Gastrocnemius medialis (tissue), 4 donors: ENCODE measurements around the gene BCL11B. TPM values are rescaled to one million over a fixed set of nuclear protein-coding genes. Genes with fewer than 3 reads are reported as not detected.

Experiments
- ATAC-seq, 2 donors: fragments of 150-250 bp; one replicate each; pipeline ENCODE4 v1.9.1; 2016
- DNase-seq, 2 donors: peaks; one replicate each; pipeline ENCODE4 v3.0.0-alpha.2; 2019
- H3K27ac ChIP-seq, 4 donors: fragments of 200-600 bp; sonication (generic); 1 replicate in 1 of 4; 2 replicates in 3 of 4; pipeline ENCODE4 v1.5.1; 2016 to 2018; ENCODE audit warnings: mild to moderate bottlenecking in 2 of 4, moderate library complexity in 1 of 4
- H3K27me3 ChIP-seq, 3 donors: fragments of 200-600 bp; sonication (generic) in 2 of 3; 1 replicate in 1 of 3; 2 replicates in 2 of 3; pipeline versions ENCODE4 v1.5.1 to v1.6.0; 2016 to 2019; ENCODE audit warnings: mild to moderate bottlenecking in 1 of 3, moderate library complexity in 1 of 3
- H3K36me3 ChIP-seq, 2 donors: fragments of 200-600 bp; sonication (generic) in 1 of 2; one replicate each; pipeline ENCODE4 v1.5.1; 2017 to 2018
- H3K4me1 ChIP-seq, 2 donors: fragments of 200-600 bp; sonication (generic) in 1 of 2; one replicate each; pipeline ENCODE4 v1.5.1; 2016 to 2017; ENCODE audit warnings: mild to moderate bottlenecking in 2 of 2
- H3K4me3 ChIP-seq, 4 donors: fragments of 200-600 bp; sonication (generic) in 3 of 4; 1 replicate in 1 of 4; 2 replicates in 3 of 4; pipeline ENCODE4 v1.5.1; 2016 to 2019; ENCODE audit warnings: mild to moderate bottlenecking in 2 of 4
- H3K9me3 ChIP-seq, 3 donors: fragments of 200-600 bp; sonication (generic) in 2 of 3; 1 replicate in 1 of 3; 2 replicates in 2 of 3; pipeline ENCODE4 v1.5.1; 2016 to 2019
- CTCF ChIP-seq, 5 experiments: fragments of 450-650 bp in 3 of 5; fragments of 200-600 bp in 2 of 5; sonication (generic) in 2 of 5; IDR thresholded peaks in 4 of 5; conservative IDR thresholded peaks in 1 of 5; 1 replicate in 4 of 5; 2 replicates in 1 of 5; pipeline ENCODE4 v1.5.1; 2016 to 2019; ENCODE audit warnings: antibody characterized with exemption in 5 of 5, mild to moderate bottlenecking in 3 of 5, moderate library complexity in 3 of 5
- POLR2A ChIP-seq, 2 donors: fragments of 450-650 bp; IDR thresholded peaks; one replicate each; pipeline ENCODE4 v1.6.1; 2017; ENCODE audit warnings: antibody characterized with exemption in 2 of 2, mild to moderate bottlenecking in 2 of 2, moderate library complexity in 2 of 2
- in situ Hi-C, 4 donors: fragments of 200-750 bp; cut with MboI; loops; one replicate each; pipeline versions ENCODE4 v1.15.0 to v1.8.0; 2017; ENCODE audit warnings: low sequenced_read_pairs in 4 of 4
- intact Hi-C: fragments of 100-400 bp; cut with DNase I; formaldehyde crosslinking; loops from one replicate; pipeline ENCODE4 v1.15.1; 2023; ENCODE audit warnings: low total_unique reads
- total RNA-seq, 4 donors: library from RNA; depleted of rRNA; stranded (reverse); fragments of >200 nt; gene quantifications; one replicate each; pipeline versions ENCODE4 v1.1.0 to v1.2.3, GENCODE V29; 2016

Gene BCL11B
- total RNA-seq, 4 donors from 2014 or later, result 0.05 to 0.62 (median 0.18) TPM; not detected in 1

GRCh38 chr14:99137001-99137700 is 134.8 kb downstream of the BCL11B start:
- no peaks in the 10 kb centered on the region for H3K4me1 ChIP-seq
- H3K9me3 ChIP-seq, result no peaks in the 10 kb centered on the region
- intact Hi-C loops, result no loop called here
- DNase-seq (no peak), ATAC-seq (no peak)
- no peaks in the 10 kb centered on the region for H3K36me3 ChIP-seq
- TF ChIP-seq POLR2A (IDR thresholded peaks at IDR 0.05) (no peak), CTCF (IDR thresholded peaks at IDR 0.05 in 4 of 5, conservative IDR thresholded peaks at IDR 0.05 in 1 of 5) (no peak)
- H3K4me3 ChIP-seq, result no peak overlapping the region
- H3K27ac ChIP-seq, result no peak overlapping the region
- in situ Hi-C loops, result no loop called here
- H3K27me3 ChIP-seq, result no peaks in the 10 kb centered on the region

- no peaks in the 10 kb centered on the region for H3K36me3 ChIP-seq
- no peaks in the 10 kb centered on the region for H3K27me3 ChIP-seq
- no peak overlapping the region for H3K4me3 ChIP-seq
- in situ Hi-C loops (no loop called here), intact Hi-C loops (no loop called here)
- TF ChIP-seq CTCF (IDR thresholded peaks at IDR 0.05 in 4 of 5, conservative IDR thresholded peaks at IDR 0.05 in 1 of 5) (no peak), POLR2A (IDR thresholded peaks at IDR 0.05) (no peak)
- H3K4me1 ChIP-seq, result no peaks in the 10 kb centered on the region
- DNase-seq (no peak), ATAC-seq (no peak)
- no peaks in the 10 kb centered on the region for H3K9me3 ChIP-seq
- no peak overlapping the region for H3K27ac ChIP-seq
Measured at GRCh38 chr14:99136401-99136800, 135.6 kb downstream of the BCL11B start.

- Histone ChIP-seq H3K36me3 (no peaks in the 10 kb centered on the region), H3K27ac (no peak overlapping the region), H3K9me3 (no peaks in the 10 kb centered on the region), H3K4me1 (no peaks in the 10 kb centered on the region), H3K4me3 (no peak overlapping the region), H3K27me3 (no peaks in the 10 kb centered on the region)
- ATAC-seq, result no peak
- TF ChIP-seq CTCF (IDR thresholded peaks at IDR 0.05 in 4 of 5, conservative IDR thresholded peaks at IDR 0.05 in 1 of 5), result no peak
- TF ChIP-seq POLR2A (IDR thresholded peaks at IDR 0.05), result no peak
- intact Hi-C loops (no loop called here), in situ Hi-C loops (no loop called here)
- DNase-seq, result no peak
Measured at GRCh38 chr14:99136047-99136400, 136.0 kb downstream of the BCL11B start.

- H3K36me3 ChIP-seq, result no peaks in the 10 kb centered on the region
- H3K27me3 ChIP-seq, result no peaks in the 10 kb centered on the region
- no peak overlapping the region for H3K4me3 ChIP-seq
- no peak overlapping the region for H3K27ac ChIP-seq
- intact Hi-C loops, result no loop called here
- DNase-seq, result no peak
- ATAC-seq, result no peak
- no peak for TF ChIP-seq CTCF (IDR thresholded peaks at IDR 0.05 in 4 of 5, conservative IDR thresholded peaks at IDR 0.05 in 1 of 5)
- TF ChIP-seq POLR2A (IDR thresholded peaks at IDR 0.05), result no peak
- in situ Hi-C loops, result no loop called here
- H3K9me3 ChIP-seq, result no peaks in the 10 kb centered on the region
- H3K4me1 ChIP-seq, result no peaks in the 10 kb centered on the region
Measured at GRCh38 chr14:99134516-99135046, 137.4 kb downstream of the BCL11B start.
